VCaP (cell line): ENCODE data around the gene KRTAP5-1.
"Not testable (repeated sequence)": the region's sequence is repeated elsewhere in the genome, so short reads cannot be mapped to it uniquely, and the experiment has no call there.

Experiments
- H3K27ac ChIP-seq: fragments of 450-650 bp; 2 replicates; pipeline ENCODE4 v1.5.1; 2017
- CTCF ChIP-seq: fragments of 450-650 bp; conservative IDR thresholded peaks from 2 replicates; pipeline ENCODE4 v1.5.1; 2017; ENCODE audit warnings: mild to moderate bottlenecking, moderate library complexity

The KRTAP5-1 gene

GRCh38 chr11:1604711-1605110 is 19.6 kb upstream of the KRTAP5-1 start:
- no peak overlapping the region for H3K27ac ChIP-seq

GRCh38 chr11:1604181-1604580 is 19.1 kb upstream of the KRTAP5-1 start:
- no peak overlapping the region for H3K27ac ChIP-seq
- TF ChIP-seq CTCF = no peak

More at GRCh38 chr11:1604711-1605110, 19.6 kb upstream of the KRTAP5-1 start:
- TF ChIP-seq CTCF = no peak

- TF ChIP-seq CTCF = no peak
- no peak overlapping the region for H3K27ac ChIP-seq
These were observed 18.5 kb upstream of the KRTAP5-1 start for GRCh38 chr11:1603629-1604028.

- not testable (repeated sequence) for H3K27ac ChIP-seq
These were observed 16.6 kb upstream of the KRTAP5-1 start for GRCh38 chr11:1601663-1602062.

- no peak overlapping the region for H3K27ac ChIP-seq
- TF ChIP-seq CTCF = no peak
These were observed 15.5 kb upstream of the KRTAP5-1 start for GRCh38 chr11:1600626-1601025.

GRCh38 chr11:1598816-1599215 is 13.7 kb upstream of the KRTAP5-1 start:
- TF ChIP-seq CTCF = no peak
- H3K27ac ChIP-seq = no peak overlapping the region

- H3K27ac ChIP-seq = not testable (repeated sequence)
These were observed 13.3 kb upstream of the KRTAP5-1 start for GRCh38 chr11:1598406-1598805.

- no peak within 1 kb of the TSS for H3K27ac ChIP-seq
- TF ChIP-seq CTCF = no peak
These were observed 12.9 kb upstream of the KRTAP5-1 start, which contains the start of gene KRTAP5-2 for GRCh38 chr11:1597994-1598380. TSS of gene KRTAP5-2 (minus strand) at chr11:1598294. CDS start at chr11:1598250, 44 bp downstream.

GRCh38 chr11:1597331-1597993 is 12.4 kb upstream of the KRTAP5-1 start:
- TF ChIP-seq CTCF = no peak
- no peak overlapping the region for H3K27ac ChIP-seq

GRCh38 chr11:1596576-1597121 is 11.6 kb upstream of the KRTAP5-1 start:
- H3K27ac ChIP-seq = not testable (repeated sequence)

GRCh38 chr11:1595994-1596575 is 11.0 kb upstream of the KRTAP5-1 start:
- not testable (repeated sequence) for H3K27ac ChIP-seq
